PC-9 (cell line): ENCODE measurements around the gene NOM1.

ENCODE experiments used
- EZH2 ChIP-seq: fragments of 200-600 bp; sonication (generic); IDR thresholded peaks from 2 replicates; pipeline ENCODE4 v1.8.0; 2017; ENCODE audit warnings: antibody characterized with exemption, low read depth
- TF ChIP-seq, protein P1 (sequence below): fragments of 200-600 bp; sonication (generic); conservative IDR thresholded peaks from 2 replicates; pipeline ENCODE4 v1.6.1; 2017; ENCODE audit warnings: mixed run types, antibody characterized with exemption, mild to moderate bottlenecking, moderate library complexity

DNA sequence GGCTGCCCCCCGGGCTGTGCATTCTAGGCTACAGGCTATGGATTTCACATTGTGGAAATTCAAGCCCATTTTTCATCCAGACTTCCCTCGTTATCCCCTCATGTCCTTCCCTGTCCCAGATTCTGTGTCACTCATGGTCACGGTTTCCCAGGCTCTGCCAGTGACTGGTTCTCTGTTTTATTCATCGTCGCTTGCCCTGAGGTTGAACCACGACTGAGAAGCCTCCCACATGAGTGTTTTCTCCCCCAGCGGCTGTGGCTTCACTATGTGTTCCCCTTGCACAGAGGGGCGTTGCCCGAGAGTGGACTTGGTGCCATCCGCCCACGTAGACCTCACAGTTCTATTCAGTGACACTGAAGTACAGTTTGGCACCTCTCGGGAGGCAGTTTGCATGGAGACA is 14.0 kb downstream of the NOM1 start:
- TF ChIP-seq, protein P1, sequence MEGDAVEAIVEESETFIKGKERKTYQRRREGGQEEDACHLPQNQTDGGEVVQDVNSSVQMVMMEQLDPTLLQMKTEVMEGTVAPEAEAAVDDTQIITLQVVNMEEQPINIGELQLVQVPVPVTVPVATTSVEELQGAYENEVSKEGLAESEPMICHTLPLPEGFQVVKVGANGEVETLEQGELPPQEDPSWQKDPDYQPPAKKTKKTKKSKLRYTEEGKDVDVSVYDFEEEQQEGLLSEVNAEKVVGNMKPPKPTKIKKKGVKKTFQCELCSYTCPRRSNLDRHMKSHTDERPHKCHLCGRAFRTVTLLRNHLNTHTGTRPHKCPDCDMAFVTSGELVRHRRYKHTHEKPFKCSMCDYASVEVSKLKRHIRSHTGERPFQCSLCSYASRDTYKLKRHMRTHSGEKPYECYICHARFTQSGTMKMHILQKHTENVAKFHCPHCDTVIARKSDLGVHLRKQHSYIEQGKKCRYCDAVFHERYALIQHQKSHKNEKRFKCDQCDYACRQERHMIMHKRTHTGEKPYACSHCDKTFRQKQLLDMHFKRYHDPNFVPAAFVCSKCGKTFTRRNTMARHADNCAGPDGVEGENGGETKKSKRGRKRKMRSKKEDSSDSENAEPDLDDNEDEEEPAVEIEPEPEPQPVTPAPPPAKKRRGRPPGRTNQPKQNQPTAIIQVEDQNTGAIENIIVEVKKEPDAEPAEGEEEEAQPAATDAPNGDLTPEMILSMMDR = no peak
- TF ChIP-seq EZH2 = no peak
